ENCODE measurements around the gene CNKSR3. TPM values are rescaled to one million over a fixed set of nuclear protein-coding genes. Genes with fewer than 3 reads are reported as not detected.

CNKSR3 gene
- total RNA-seq, 1 experiment from 2014 or later = 10.3 TPM

GRCh38 chr6:154532426-154532825, 21.9 kb upstream of the CNKSR3 start:
- TF ChIP-seq EZH2 (IDR thresholded peaks at IDR 0.05; ENCODE audit: borderline replicate concordance, low read depth, low read length, poor library complexity, severe bottlenecking) = no peak
- TF ChIP-seq CTCF (conservative IDR thresholded peaks at IDR 0.05; ENCODE audit: low read depth, low read length) = no peak
- Histone ChIP-seq H3K36me3 (ENCODE audit: insufficient read depth, low read length, poor library complexity, severe bottlenecking) (no peaks in the 10 kb centered on the region), H3K27me3 (replicated peaks; ENCODE audit: insufficient read depth, low read depth, low read length, poor library complexity) (no peaks in the 10 kb centered on the region), H3K4me3 (ENCODE audit: low read depth, low read length, poor library complexity, severe bottlenecking) (no peak overlapping the region), H3K9me3 (ENCODE audit: low read depth, low read length, poor library complexity, severe bottlenecking) (no peaks in the 10 kb centered on the region), H3K4me1 (ENCODE audit: insufficient read depth, low read length, poor library complexity, severe bottlenecking) (no peaks in the 10 kb centered on the region), H3K27ac (ENCODE audit: low read depth, low read length, poor library complexity, severe bottlenecking) (no peak overlapping the region)
- no TSS peak for BruUV-seq (replicated peaks)
- intact Hi-C loops (cut with micrococcal nuclease; ENCODE audit: unreplicated experiment) = no loop called here
- ChIA-PET POLR2A (ENCODE audit: low non-redundant PET) (no interaction called here), CTCF (no interaction called here)
- no peak for DNase-seq (ENCODE audit: low spot score)

- TF ChIP-seq CTCF (conservative IDR thresholded peaks at IDR 0.05; ENCODE audit: low read depth, low read length) (no peak), EZH2 (IDR thresholded peaks at IDR 0.05; ENCODE audit: borderline replicate concordance, low read depth, low read length, poor library complexity, severe bottlenecking) (no peak)
These were observed 19.5 kb upstream of the CNKSR3 start for GRCh38 chr6:154529957-154530356.

DNA sequence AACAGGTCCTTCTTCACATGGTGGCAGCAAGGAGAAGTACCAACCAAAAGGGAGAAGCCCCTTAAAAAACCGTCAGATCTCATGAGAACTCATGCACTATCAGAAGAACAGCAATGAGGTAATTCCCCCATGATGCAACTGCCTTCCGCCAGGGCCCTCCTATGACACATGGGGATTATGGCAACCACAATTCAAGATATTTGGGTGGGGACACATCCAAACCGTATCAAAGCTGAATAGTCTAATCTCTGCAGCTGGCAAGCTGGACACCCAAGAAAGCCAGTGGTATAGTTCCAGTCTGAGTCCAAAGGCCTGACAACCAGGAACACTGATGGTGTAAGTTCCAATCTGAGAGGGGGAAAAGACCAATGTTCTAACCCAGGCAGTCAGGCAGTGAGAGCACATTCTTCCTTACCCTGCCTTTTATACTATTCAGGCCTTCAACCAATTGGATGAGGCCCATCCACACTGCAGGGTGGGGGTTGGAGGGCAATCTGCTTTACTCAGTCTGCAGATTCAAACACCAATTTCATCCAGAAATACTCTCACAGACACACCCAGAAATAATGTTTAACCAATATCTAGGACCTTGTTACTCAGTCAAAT, 17.9 kb upstream of the CNKSR3 start:
- CTCF ChIA-PET = no interaction called here
- Histone ChIP-seq H3K9me3 (ENCODE audit: low read depth, low read length, poor library complexity, severe bottlenecking) (no peaks in the 10 kb centered on the region), H3K4me3 (ENCODE audit: low read depth, low read length, poor library complexity, severe bottlenecking) (no peak overlapping the region), H3K27me3 (replicated peaks; ENCODE audit: insufficient read depth, low read depth, low read length, poor library complexity) (no peaks in the 10 kb centered on the region), H3K27ac (ENCODE audit: low read depth, low read length, poor library complexity, severe bottlenecking) (no peak overlapping the region), H3K4me1 (ENCODE audit: insufficient read depth, low read length, poor library complexity, severe bottlenecking) (no peaks in the 10 kb centered on the region), H3K36me3 (ENCODE audit: insufficient read depth, low read length, poor library complexity, severe bottlenecking) (no peaks in the 10 kb centered on the region)
- no TSS peak for BruUV-seq (replicated peaks)
- TF ChIP-seq EZH2 (IDR thresholded peaks at IDR 0.05; ENCODE audit: borderline replicate concordance, low read depth, low read length, poor library complexity, severe bottlenecking) (no peak), CTCF (conservative IDR thresholded peaks at IDR 0.05; ENCODE audit: low read depth, low read length) (no peak)
- POLR2A ChIA-PET (ENCODE audit: low non-redundant PET) = no interaction called here
- no peak for DNase-seq (ENCODE audit: low spot score)
- intact Hi-C loops (cut with micrococcal nuclease; ENCODE audit: unreplicated experiment) = no loop called here

More at GRCh38 chr6:154529957-154530356, 19.5 kb upstream of the CNKSR3 start:
- no peak overlapping the region for H3K4me3 ChIP-seq (ENCODE audit: low read depth, low read length, poor library complexity, severe bottlenecking)
- ChIA-PET CTCF (no interaction called here), POLR2A (ENCODE audit: low non-redundant PET) (no interaction called here)
- no peak overlapping the region for H3K27ac ChIP-seq (ENCODE audit: low read depth, low read length, poor library complexity, severe bottlenecking)
- BruUV-seq (replicated peaks) = no TSS peak
- H3K9me3 ChIP-seq (ENCODE audit: low read depth, low read length, poor library complexity, severe bottlenecking) = no peaks in the 10 kb centered on the region
- no peaks in the 10 kb centered on the region for H3K4me1 ChIP-seq (ENCODE audit: insufficient read depth, low read length, poor library complexity, severe bottlenecking)
- intact Hi-C loops (cut with micrococcal nuclease; ENCODE audit: unreplicated experiment) = no loop called here
- no peak for DNase-seq (ENCODE audit: low spot score)
- H3K36me3 ChIP-seq (ENCODE audit: insufficient read depth, low read length, poor library complexity, severe bottlenecking) = no peaks in the 10 kb centered on the region
- no peaks in the 10 kb centered on the region for H3K27me3 ChIP-seq (replicated peaks; ENCODE audit: insufficient read depth, low read depth, low read length, poor library complexity)
